A673 (cell line): ENCODE results near the gene SFT2D2. TPM values are rescaled to one million over a fixed set of nuclear protein-coding genes. Genes with fewer than 3 reads are reported as not detected.

Experiments
- BruUV-seq: library from RNA; stranded (reverse); fragments of 400-500 nt; replicated peaks from 2 replicates; lab custom pipeline; 2021; lab: Mats Ljungman, UMichigan
- CTCF ChIA-PET: fragments of 300-600 bp; sonication (Branson Sonifier 250); formaldehyde crosslinking; loops from one replicate; lab custom pipeline; 2022; ENCODE audit warnings: antibody characterized with exemption; lab: Charles Lee
- POLR2A ChIA-PET: fragments of 300-600 bp; sonication (Branson Sonifier 250); formaldehyde crosslinking; loops from one replicate; lab custom pipeline; 2022; ENCODE audit warnings: antibody characterized with exemption; ENCODE audit not compliant: low non-redundant PET; lab: Charles Lee
- DNase-seq: peaks from one replicate; pipeline ENCODE4 v3.0.0-alpha.2; 2015; ENCODE audit warnings: low spot score
- H3K27ac ChIP-seq: fragments of 200-600 bp; sonication (generic); 2 replicates; pipeline ENCODE4 v1.5.1; 2016; ENCODE audit warnings: mixed run types, low read depth, mild to moderate bottlenecking, mixed read lengths, antibody characterized with exemption, low read length; ENCODE audit not compliant: poor library complexity, severe bottlenecking
- H3K27me3 ChIP-seq: fragments of 200-600 bp; sonication (generic); replicated peaks from 2 replicates; pipeline ENCODE4 v1.6.1; 2017; ENCODE audit warnings: mixed run types, low read depth, mild to moderate bottlenecking, mixed read lengths, antibody characterized with exemption, low read length; ENCODE audit not compliant: insufficient read depth, poor library complexity
- H3K36me3 ChIP-seq: fragments of 200-600 bp; sonication (generic); 2 replicates; pipeline ENCODE4 v1.6.1; 2016; ENCODE audit warnings: mixed run types, mild to moderate bottlenecking, mixed read lengths, antibody characterized with exemption, low read length; ENCODE audit not compliant: insufficient read depth, poor library complexity, severe bottlenecking
- H3K4me1 ChIP-seq: fragments of 200-600 bp; sonication (generic); 2 replicates; pipeline ENCODE4 v1.6.1; 2017; ENCODE audit warnings: mixed run types, mild to moderate bottlenecking, mixed read lengths, antibody characterized with exemption, low read length; ENCODE audit not compliant: insufficient read depth, poor library complexity, severe bottlenecking
- H3K4me3 ChIP-seq: fragments of 200-600 bp; sonication (generic); 2 replicates; pipeline ENCODE4 v1.5.1; 2016; ENCODE audit warnings: low read depth, mixed run types, mild to moderate bottlenecking, mixed read lengths, low read length; ENCODE audit not compliant: poor library complexity, severe bottlenecking
- H3K9me3 ChIP-seq: fragments of 200-600 bp; sonication (generic); 2 replicates; pipeline ENCODE4 v1.6.1; 2016; ENCODE audit warnings: mixed run types, low read depth, mild to moderate bottlenecking, mixed read lengths, antibody characterized with exemption, low read length; ENCODE audit not compliant: poor library complexity, severe bottlenecking
- EZH2 ChIP-seq: fragments of 200-600 bp; sonication (generic); IDR thresholded peaks from 2 replicates; pipeline ENCODE4 v1.6.1; 2017; ENCODE audit warnings: borderline replicate concordance, low read depth, mild to moderate bottlenecking, mixed read lengths, antibody characterized with exemption, low read length; ENCODE audit not compliant: poor library complexity, severe bottlenecking
- intact Hi-C: fragments of 100-400 bp; cut with micrococcal nuclease; formaldehyde crosslinking; loops from one replicate; pipeline ENCODE4 v1.10.0; 2022; ENCODE audit not compliant: unreplicated experiment
- total RNA-seq: library from RNA; stranded (reverse); gene quantifications from 2 replicates; pipeline ENCODE4 v1.2.3, GENCODE V29; 2021
- TF ChIP-seq, protein P1 (sequence below): fragments of 300-800, 200-600 bp; sonication (generic); conservative IDR thresholded peaks from 2 replicates; pipeline ENCODE4 v1.5.1; 2017; ENCODE audit warnings: low read depth, mild to moderate bottlenecking, antibody characterized with exemption, low read length, moderate library complexity, mixed read lengths

The SFT2D2 gene
- total RNA-seq, 1 experiment from 2014 or later = 62.8 TPM

DNA sequence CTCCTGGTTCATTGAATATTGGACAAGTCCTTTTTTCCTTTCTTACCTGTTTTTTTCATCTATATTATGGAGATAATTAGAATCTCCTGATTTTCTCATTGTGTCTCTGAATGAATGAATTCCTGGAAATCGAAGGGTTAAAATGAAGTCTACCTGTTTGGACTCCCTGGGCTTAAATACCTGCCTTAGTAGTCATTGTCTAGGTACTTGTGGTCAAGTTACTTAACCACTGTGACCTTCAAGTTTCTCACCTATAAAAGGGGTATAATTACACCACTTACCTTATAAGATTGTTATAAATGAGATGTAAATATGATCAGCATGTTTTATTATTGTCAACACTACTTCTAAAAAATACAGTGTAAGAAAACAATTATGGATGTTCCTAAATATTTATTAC, 45.8 kb downstream of the SFT2D2 start:
- intact Hi-C loops = no loop called here
- no peaks in the 10 kb centered on the region for H3K4me1 ChIP-seq
- no peaks in the 10 kb centered on the region for H3K27me3 ChIP-seq
- no TSS peak for BruUV-seq
- ChIA-PET POLR2A (no interaction called here), CTCF (no interaction called here)
- no peak overlapping the region for H3K4me3 ChIP-seq
- TF ChIP-seq EZH2 = no peak
- TF ChIP-seq, protein P1, sequence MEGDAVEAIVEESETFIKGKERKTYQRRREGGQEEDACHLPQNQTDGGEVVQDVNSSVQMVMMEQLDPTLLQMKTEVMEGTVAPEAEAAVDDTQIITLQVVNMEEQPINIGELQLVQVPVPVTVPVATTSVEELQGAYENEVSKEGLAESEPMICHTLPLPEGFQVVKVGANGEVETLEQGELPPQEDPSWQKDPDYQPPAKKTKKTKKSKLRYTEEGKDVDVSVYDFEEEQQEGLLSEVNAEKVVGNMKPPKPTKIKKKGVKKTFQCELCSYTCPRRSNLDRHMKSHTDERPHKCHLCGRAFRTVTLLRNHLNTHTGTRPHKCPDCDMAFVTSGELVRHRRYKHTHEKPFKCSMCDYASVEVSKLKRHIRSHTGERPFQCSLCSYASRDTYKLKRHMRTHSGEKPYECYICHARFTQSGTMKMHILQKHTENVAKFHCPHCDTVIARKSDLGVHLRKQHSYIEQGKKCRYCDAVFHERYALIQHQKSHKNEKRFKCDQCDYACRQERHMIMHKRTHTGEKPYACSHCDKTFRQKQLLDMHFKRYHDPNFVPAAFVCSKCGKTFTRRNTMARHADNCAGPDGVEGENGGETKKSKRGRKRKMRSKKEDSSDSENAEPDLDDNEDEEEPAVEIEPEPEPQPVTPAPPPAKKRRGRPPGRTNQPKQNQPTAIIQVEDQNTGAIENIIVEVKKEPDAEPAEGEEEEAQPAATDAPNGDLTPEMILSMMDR = no peak
- H3K9me3 ChIP-seq = no peaks in the 10 kb centered on the region
- no peaks in the 10 kb centered on the region for H3K36me3 ChIP-seq
- H3K27ac ChIP-seq = no peak overlapping the region
- no peak for DNase-seq

DNA sequence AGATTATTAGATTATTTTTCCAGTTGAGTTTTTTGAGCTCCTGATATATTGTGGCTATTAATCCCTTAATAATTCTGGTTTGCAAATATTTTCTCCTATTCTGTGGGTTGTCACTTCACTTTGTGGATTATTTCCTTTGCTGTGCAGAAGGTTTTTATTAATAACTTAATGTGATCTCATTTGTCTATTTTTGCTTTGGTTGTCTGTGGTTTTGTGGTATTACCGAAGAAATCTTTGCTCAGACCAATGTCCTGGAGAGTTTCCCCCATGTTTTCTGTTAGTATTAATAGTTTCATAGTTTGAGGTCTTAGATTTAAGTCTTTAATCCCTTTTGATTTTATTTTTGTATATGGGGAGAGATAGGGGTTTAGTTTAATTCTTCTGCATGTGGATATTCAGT, 47.8 kb downstream of the SFT2D2 start:
- Histone ChIP-seq H3K27me3 (no peaks in the 10 kb centered on the region), H3K27ac (no peak overlapping the region), H3K4me3 (no peak overlapping the region), H3K36me3 (no peaks in the 10 kb centered on the region), H3K4me1 (no peaks in the 10 kb centered on the region), H3K9me3 (peaks cover 7% of the 10 kb centered on the region)
- CTCF ChIA-PET = no interaction called here
- POLR2A ChIA-PET = no interaction called here
- no TSS peak for BruUV-seq
- intact Hi-C loops = no loop called here
- TF ChIP-seq, protein P1 = no peak
- no peak for TF ChIP-seq EZH2
- DNase-seq = no peak

DNA sequence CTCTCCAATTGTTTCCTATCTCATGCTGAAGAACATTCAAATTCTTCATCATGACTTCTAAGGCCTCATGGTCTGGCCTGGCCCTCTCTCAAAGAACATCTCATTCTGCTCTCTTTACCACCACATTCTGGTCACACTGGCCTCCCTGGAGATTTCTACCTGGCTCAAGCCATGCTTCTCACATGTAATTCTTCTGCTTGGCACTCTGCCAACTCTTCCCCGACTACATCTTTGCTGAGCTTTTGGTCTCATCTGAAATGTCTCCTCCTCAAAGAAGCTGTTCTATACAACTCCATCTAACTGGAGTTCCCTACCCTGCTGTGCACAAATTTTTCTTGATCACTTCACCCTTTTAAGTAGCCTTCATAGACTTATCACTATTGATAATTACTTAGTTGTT, 53.4 kb downstream of the SFT2D2 start:
- Histone ChIP-seq H3K4me1 (no peaks in the 10 kb centered on the region), H3K9me3 (peaks cover 7% of the 10 kb centered on the region), H3K27me3 (no peaks in the 10 kb centered on the region), H3K27ac (no peak overlapping the region), H3K4me3 (no peak overlapping the region), H3K36me3 (no peaks in the 10 kb centered on the region)
- intact Hi-C loops = no loop called here
- ChIA-PET CTCF (no interaction called here), POLR2A (no interaction called here)
- no peak for TF ChIP-seq EZH2
- TF ChIP-seq, protein P1 = no peak
- no peak for DNase-seq
- BruUV-seq = no TSS peak
